ENCODE measurements around the gene SIRPB2. TPM values are rescaled to one million over a fixed set of nuclear protein-coding genes. Genes with fewer than 3 reads are reported as not detected.

Gene SIRPB2
- total RNA-seq = 3.7 TPM

GRCh38 chr20:1491281-1491840 is at the start of gene SIRPB2:
Gene SIRPB2, minus strand, starts transcription at chr20:1491420. Its CDS starts 61 bp downstream, at chr20:1491359.
- no peak for DNase-seq (ENCODE audit: low spot score)

DNA sequence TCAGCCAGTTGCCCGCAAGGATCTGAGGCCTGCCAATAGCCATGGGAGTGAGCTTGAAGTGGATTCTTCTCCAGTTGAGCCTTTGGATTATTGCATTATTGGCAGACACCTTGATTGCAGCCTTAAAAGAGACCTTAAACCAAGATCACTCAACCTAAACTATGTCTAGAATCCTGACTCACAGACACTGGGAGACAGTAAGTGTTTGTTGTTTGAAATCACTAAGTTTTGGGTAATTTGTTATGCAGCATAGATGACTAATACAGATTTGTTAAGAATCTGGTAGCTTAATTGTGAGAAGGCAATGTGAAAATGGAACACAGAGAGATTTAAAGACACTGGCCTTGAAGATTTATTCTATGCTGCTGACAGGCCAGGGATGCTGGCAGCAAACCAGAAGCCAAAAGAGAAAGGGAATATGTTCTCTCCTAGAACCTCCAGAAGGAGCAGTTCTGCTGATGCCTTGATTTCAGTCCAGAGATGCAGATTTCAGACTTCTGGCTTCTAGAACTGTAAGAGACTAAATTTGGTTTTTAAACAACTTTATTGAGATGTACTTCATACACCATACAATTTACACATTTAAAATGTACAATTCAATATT is 48.7 kb upstream of the SIRPB2 start:
- DNase-seq (ENCODE audit: low spot score) = no peak

DNA sequence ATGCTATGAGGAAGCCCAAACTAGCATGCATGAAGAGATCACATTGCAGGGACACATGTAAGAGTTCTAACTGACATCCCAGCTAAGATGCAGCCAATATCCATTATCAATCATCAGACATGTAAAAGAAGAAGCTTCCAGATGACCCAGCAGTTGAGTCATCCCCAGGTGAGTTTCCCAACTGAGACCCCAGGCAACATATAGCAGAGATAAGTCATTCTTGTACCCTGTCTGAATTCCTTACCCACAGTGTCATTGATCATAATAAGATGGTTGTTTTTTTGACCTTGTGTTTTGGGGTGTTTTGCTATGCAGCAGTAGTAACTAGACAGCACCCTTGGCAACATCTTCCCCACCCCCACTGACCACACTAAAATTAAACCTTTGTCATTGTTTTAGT is 47.4 kb upstream of the SIRPB2 start:
- no peak for DNase-seq (ENCODE audit: low spot score)

GRCh38 chr20:1537731-1538058 is 46.5 kb upstream of the SIRPB2 start:
- DNase-seq (ENCODE audit: low spot score) = peak; percentile 19

DNA sequence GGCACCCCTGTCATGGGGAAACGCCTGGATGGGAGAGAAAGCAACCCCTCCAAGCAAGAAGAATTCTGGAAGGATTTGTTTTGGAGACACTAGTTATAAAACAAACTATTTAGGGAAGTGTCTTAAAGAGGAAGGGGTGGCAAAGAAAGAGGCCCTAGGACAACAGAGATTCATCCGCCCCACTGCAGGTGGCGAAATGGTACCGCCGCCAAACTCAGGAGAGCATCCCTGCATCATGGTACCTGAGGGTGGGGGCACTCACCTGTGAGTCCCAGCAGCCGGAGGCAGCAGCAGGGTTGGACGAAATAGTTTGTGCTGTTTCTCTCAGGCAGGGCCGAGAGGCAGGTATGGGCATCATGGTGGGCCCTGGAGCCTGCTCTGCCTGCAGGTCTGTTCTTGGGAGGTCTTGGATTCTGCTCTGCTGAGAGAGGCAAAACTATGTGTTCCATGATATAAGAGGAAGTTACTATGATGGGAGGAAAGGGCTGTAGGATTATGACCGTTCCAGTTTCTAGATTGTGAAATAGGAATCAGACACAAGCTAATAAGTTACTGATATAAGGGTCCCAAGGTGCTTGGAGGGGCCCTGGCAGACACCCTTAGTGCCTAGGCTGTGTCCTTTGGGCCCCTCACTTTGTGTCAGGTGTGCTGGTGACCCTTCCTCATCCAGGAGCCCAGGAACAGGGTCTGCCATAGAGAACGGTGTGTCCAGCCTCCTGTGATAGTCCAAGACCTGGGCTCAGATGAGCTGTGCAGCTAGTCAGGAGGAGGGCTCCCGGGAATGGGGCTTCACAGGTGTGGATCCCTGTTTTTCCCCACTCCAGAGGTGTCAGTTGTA is 45.9 kb upstream of the SIRPB2 start:
- DNase-seq (ENCODE audit: low spot score) = no peak

GRCh38 chr20:1535420-1536175 is 44.4 kb upstream of the SIRPB2 start:
- no peak for DNase-seq (ENCODE audit: low spot score)

DNA sequence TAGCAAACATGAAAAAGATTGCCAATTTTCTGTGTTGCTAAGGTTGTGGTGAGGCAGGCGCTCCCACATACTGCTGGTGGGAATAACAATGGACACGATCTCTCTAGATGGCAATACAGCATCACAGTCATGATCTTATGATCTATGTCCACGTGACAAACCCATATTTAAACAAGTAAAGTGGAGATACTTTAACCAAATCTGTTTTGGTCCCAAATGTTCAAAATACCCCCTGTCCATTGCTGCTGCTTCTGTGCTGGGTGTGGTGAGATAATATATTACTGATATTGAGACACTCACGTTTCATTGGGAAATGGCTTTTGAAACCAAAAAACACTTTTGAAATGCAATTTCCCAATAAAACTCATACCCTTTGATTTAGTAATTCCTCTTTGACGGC is 43.3 kb upstream of the SIRPB2 start:
- DNase-seq (ENCODE audit: low spot score) = no peak

DNA sequence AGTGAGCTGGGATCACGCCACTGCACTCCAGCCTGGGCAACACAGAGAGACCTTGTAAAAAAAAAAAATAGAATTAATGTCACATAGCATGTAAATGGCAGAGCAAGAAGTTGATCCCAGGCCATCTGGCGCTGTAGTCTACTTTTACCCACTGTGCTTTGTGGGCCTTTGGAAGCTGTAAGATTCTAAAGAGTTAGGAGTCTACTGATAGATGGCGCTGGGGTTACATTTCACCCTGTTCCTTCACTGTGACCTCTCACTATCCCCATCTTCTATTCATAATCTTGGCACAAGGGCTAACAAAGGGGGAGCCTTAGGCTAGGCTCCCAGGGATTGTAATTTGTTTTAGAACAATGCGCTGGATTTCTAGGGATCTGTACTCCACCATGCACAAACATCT is 41.8 kb upstream of the SIRPB2 start:
- no peak for DNase-seq (ENCODE audit: low spot score)

- DNase-seq (ENCODE audit: low spot score) = no peak
These were observed 37.6 kb upstream of the SIRPB2 start for GRCh38 chr20:1528811-1529210.

GRCh38 chr20:1527923-1528322 is 36.7 kb upstream of the SIRPB2 start:
- no peak for DNase-seq (ENCODE audit: low spot score)

- DNase-seq (ENCODE audit: low spot score) = no peak
These were observed 35.7 kb upstream of the SIRPB2 start for GRCh38 chr20:1526896-1527295.

DNA sequence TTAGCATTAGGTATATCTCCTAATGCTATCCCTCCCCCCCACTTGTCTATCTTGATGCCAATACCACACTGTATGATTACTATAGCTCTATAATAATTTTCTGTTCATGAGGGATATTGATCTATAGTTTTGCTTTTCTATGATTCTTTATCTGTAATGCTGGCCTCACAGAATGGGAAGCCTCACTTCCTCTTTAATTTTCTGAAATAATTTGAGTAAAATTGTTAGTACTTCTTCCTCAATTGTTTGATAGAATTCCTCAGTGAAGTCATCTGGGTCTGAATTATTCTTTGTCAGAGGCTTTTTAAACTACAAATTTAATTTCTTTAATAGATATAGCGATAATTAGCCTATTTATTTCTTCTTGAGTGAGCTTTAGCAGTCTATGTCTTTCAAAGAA is 35.1 kb upstream of the SIRPB2 start:
- DNase-seq (ENCODE audit: low spot score) = no peak

GRCh38 chr20:1524004-1524403 is 32.8 kb upstream of the SIRPB2 start:
- no peak for DNase-seq (ENCODE audit: low spot score)

GRCh38 chr20:1517010-1517409 is 25.8 kb upstream of the SIRPB2 start:
- DNase-seq (ENCODE audit: low spot score) = no peak

- DNase-seq (ENCODE audit: low spot score) = no peak
These were observed 22.6 kb upstream of the SIRPB2 start for GRCh38 chr20:1513801-1514200.

DNA sequence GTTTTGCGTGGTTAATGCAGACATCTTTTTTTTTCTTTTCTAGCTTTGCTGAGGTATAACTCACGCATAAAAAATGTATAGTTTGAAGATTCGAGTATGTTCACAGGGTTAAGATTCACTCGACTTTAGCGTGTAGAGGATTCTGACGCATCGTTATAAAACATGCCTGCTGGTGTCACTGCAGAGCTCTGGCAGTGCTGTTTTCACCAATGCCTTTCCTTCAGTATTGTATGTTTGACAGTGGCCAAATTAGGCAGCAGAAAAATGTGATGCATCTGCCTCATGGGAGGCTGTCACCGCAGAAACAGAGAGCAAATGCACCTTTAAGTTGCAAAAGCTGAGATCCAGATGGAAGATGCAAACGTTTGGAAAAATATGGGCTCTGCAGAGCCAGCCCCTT is 18.0 kb upstream of the SIRPB2 start:
- DNase-seq (ENCODE audit: low spot score) = no peak

- DNase-seq (ENCODE audit: low spot score) = no peak
These were observed 17.4 kb upstream of the SIRPB2 start for GRCh38 chr20:1508574-1508973.

DNA sequence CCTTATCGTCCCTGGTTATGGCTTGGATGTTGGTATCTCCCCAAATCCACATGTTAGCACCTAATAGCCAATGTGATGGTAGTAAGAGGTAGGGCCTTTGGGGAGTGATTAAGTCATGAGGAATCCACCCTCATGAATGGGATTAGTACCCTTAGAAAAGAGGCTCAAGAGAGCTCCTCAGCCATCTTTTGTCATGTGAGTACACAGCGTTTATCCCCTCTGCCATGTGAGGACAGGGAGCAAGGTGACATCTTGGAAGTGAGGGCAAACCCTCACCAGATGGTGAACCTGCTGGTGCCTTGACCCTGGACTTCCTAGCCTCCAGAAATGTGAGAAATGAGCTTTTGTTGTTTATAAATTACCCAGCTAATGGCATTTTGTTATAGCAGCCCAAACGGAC is 16.1 kb upstream of the SIRPB2 start:
- DNase-seq (ENCODE audit: low spot score) = no peak

DNA sequence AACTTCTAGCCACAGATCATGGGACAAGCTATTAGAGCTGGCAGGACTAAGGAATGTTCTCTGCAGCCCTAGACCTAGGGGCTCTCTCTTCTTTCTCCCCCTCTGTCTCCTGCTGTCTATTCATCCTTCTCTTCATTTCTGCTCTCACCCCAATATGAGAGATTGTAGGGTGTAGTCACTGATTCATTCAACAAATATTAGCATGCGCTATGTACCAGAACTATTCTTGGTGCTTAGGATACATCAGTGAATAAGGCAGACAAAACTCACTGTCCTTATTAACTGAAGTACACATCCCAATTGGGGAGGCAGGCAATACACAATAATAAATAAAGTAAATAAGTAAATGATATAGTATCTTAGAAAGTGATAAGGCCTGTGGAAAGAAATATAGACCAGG is 14.7 kb upstream of the SIRPB2 start:
- no peak for DNase-seq (ENCODE audit: low spot score)

DNA sequence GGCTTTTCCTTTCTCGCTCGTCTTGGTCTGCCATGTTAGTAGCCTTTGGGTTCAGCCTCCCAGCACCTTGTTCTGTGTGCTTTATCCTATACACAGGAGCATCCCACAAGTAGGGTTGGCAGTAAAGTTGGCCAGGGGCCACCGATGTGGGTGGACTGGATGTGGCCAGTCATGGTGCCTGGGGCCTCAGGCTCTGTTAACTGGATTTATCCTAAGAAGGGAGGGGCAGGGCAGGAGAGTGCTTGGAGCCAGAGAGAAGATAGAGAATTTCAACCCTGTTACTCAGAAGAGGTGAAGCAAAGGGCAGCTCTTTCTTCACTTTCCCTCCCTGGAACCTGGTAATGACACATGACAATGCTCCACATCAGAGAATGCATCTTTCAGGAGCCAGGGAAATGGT is 14.1 kb upstream of the SIRPB2 start:
- no peak for DNase-seq (ENCODE audit: low spot score)

- DNase-seq (ENCODE audit: low spot score) = peak; percentile 85
These were observed 12.5 kb upstream of the SIRPB2 start for GRCh38 chr20:1503564-1504227.

DNA sequence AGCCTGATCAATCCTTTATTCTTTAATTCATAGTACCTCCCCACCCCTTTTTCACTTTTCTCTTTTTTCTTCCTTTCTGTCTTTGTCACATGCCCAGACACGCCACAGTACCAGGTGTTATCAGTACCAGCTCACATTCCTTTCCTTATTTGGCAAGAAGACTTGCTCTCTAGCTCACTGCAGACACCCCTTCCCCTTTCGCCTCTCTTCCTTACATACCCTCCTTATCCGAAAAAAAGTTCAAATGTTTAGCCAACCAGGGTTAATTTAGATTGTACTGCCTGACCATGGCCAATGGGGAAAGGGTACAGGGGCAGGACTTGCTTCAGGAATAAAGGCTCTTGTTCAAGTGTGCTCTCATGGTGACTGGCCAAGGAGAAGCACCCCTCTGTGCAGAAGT is 9.3 kb upstream of the SIRPB2 start:
- DNase-seq (ENCODE audit: low spot score) = no peak

Data from mucosa of gallbladder (tissue), 1 donor.